ENCODE data around the gene AHCYL2. TPM values are rescaled to one million over a fixed set of nuclear protein-coding genes. Genes with fewer than 3 reads are reported as not detected.

The AHCYL2 gene
- total and polyA plus RNA-seq, 2 donors (not counting 3 experiments of a cell fraction or from before 2014, with no cell fraction given), result 10.8 to 13.5 TPM

- Histone ChIP-seq H2AFZ (ENCODE audit: low read depth, low read length) (no peak overlapping the region), H3K27me3 (ENCODE audit: control insufficient read depth in 2 of 2, insufficient read depth in 2 of 2, low read length in 2 of 2) (no peaks in the 10 kb centered on the region), H3K4me1 (ENCODE audit: control insufficient read depth, extremely low read depth, insufficient read depth, low read length) (no peaks in the 10 kb centered on the region), H3K79me2 (ENCODE audit: control insufficient read depth, insufficient read depth, low read length) (no peaks in the 10 kb centered on the region), H3K4me2 (ENCODE audit: insufficient read depth, low read length) (no peak overlapping the region), H3K4me3 (replicated peaks in 1 of 3; ENCODE audit: insufficient read depth in 1 of 3, low read depth in 1 of 3, low read length in 3 of 3) (no peak overlapping the region), H4K20me1 (replicated peaks; ENCODE audit: control insufficient read depth, extremely low read depth, insufficient read depth, low read length) (no peaks in the 10 kb centered on the region), H3K9me1 (replicated peaks; ENCODE audit: control insufficient read depth, extremely low read depth, insufficient read depth, low read length) (no peaks in the 10 kb centered on the region), H3K36me3 (ENCODE audit: control insufficient read depth in 2 of 2, extremely low read depth in 1 of 2, insufficient read depth in 2 of 2, low read length in 2 of 2) (no peaks in the 10 kb centered on the region), H3K27ac (ENCODE audit: insufficient read depth, low read depth, low read length) (no peak overlapping the region), H3K9ac (replicated peaks; ENCODE audit: extremely low read depth, insufficient read depth, low read length) (no peak overlapping the region), H3K9me3 (replicated peaks; ENCODE audit: control insufficient read depth, insufficient read depth, low read length) (no peaks in the 10 kb centered on the region)
- TF ChIP-seq, protein P1, sequence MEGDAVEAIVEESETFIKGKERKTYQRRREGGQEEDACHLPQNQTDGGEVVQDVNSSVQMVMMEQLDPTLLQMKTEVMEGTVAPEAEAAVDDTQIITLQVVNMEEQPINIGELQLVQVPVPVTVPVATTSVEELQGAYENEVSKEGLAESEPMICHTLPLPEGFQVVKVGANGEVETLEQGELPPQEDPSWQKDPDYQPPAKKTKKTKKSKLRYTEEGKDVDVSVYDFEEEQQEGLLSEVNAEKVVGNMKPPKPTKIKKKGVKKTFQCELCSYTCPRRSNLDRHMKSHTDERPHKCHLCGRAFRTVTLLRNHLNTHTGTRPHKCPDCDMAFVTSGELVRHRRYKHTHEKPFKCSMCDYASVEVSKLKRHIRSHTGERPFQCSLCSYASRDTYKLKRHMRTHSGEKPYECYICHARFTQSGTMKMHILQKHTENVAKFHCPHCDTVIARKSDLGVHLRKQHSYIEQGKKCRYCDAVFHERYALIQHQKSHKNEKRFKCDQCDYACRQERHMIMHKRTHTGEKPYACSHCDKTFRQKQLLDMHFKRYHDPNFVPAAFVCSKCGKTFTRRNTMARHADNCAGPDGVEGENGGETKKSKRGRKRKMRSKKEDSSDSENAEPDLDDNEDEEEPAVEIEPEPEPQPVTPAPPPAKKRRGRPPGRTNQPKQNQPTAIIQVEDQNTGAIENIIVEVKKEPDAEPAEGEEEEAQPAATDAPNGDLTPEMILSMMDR (IDR thresholded peaks at IDR 0.05; ENCODE audit: extremely low read depth in 1 of 2, insufficient read depth in 1 of 2, low read depth in 1 of 2, low read length in 2 of 2), result no peak
- TF ChIP-seq MAX (IDR thresholded peaks at IDR 0.05; ENCODE audit: insufficient read depth, insufficient read length) (no peak), POLR2AphosphoS5 (IDR thresholded peaks at IDR 0.05; ENCODE audit: insufficient read depth, low read depth, low read length) (no peak), EZH2 (IDR thresholded peaks at IDR 0.05; ENCODE audit: borderline replicate concordance, low read depth, low read length, severe bottlenecking) (no peak), POLR2A (IDR thresholded peaks at IDR 0.05; ENCODE audit: low read depth, low read length) (no peak), GATA2 (IDR thresholded peaks at IDR 0.05; ENCODE audit: insufficient read depth, insufficient read length, low read depth, low read length) (no peak), MYC (IDR thresholded peaks at IDR 0.05; ENCODE audit: low read depth, low read length) (no peak), FOS (IDR thresholded peaks at IDR 0.05; ENCODE audit: borderline replicate concordance, insufficient read depth, low read length) (no peak), JUN (IDR thresholded peaks at IDR 0.05; ENCODE audit: borderline replicate concordance, insufficient read depth, insufficient read length, low read depth) (no peak)
- FAIRE-seq (no peak), DNase-seq (ENCODE audit: low read depth, low spot score) (no peak)
- CTCF ChIA-PET, result interaction anchor here (0.9 to 2.0 kb wide), 3 partner anchors 13 to 34 kb away, joined by 4 to 17 read pairs (median 6); no protein-coding TSS in a partner anchor
- intact Hi-C loops (cut with micrococcal nuclease) (no loop called here), dilution Hi-C loops (cut with MboI; ENCODE audit: extremely low pct_ligation_motif_present, low sequenced_read_pairs) (no loop called here)
- BruUV-seq (replicated peaks), result no TSS peak
- POLR2A ChIA-PET, result no interaction called here
Observed at GRCh38 chr7:129197771-129198170, 27.1 kb upstream of the AHCYL2 start.
